Stimulated activated CD8-positive, alpha-beta memory T cell treated with anti-CD3 and anti-CD28 coated beads, Interleukin-7, amount 100 ng/mL, for 4 hours (primary cell): ENCODE results near the gene PTPRG.

Experiments used
- DNase-seq, 2 donors: peaks; one replicate each; pipeline ENCODE4 v3.0.0-alpha.2; 2020; ENCODE audit warnings: low read depth in 2 of 2

Gene PTPRG

GRCh38 chr3:62183087-62183486 lies 621.7 kb downstream of the PTPRG start:
- DNase-seq, result no peak

GRCh38 chr3:62183969-62184368 lies 622.6 kb downstream of the PTPRG start:
- DNase-seq, result no peak

GRCh38 chr3:62184559-62184958 lies 623.2 kb downstream of the PTPRG start:
- no peak for DNase-seq

DNA sequence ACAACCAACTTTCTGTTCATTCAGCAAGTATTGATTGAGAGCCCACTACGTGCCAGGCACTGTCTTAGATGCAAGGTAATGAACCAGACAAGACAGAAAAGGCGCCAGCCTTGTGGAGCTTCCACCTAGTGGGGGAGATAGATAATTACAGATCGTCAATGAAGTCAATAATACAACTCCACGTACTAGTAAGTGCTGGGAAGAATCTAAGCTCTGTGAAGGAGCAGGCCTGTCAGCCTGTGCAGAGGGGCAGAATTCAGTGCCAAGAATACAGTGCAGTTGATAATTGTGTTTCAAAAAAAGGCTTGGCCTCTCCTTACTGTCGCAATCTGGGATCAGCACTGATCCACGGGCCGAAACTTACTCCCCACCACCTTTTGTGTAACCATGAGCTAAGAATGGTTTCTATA lies 625.7 kb downstream of the PTPRG start:
- DNase-seq, result no peak

- peak; percentile 21 to 25 for DNase-seq
Observed at GRCh38 chr3:62188681-62189375, 627.5 kb downstream of the PTPRG start.

GRCh38 chr3:62189376-62189698 lies 628.0 kb downstream of the PTPRG start:
- no peak for DNase-seq

GRCh38 chr3:62192891-62193290 lies 631.5 kb downstream of the PTPRG start:
- DNase-seq, result no peak

DNA sequence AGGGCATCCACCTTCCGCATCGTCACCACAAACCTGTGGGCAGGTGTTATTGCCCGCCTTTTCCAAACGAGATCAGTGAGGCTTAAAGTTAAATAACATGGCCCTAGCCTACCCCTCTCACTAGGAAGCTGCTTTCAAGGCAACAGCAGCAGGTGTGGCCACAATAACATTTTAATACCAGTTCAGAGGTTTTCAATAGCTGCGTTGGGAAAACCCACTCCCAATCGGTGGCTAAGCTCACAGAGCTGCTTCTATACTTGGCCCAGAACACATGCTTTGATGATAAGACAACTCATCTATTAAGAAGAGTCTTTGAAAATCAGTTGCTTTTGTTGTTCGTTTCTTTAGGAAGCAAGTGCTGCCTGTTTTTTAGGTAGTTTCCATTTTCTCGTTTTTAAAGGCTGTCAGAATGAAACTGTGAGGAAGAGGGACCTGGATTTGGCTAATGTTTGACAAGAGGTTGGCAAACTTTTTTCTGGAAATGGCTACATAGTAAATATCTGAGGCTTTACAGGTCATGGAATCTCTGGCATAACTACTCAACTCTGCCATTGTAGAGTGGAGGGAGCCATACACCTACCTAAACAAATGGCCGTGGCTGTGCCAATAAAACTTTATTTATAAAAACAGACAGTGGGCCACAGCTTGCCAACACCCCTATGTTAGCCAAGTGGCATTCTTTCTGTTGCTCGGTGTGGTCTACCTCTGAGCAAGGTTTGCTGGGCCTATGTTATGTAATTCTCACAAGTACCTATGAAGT lies 632.4 kb downstream of the PTPRG start:
- DNase-seq, result no peak

DNA sequence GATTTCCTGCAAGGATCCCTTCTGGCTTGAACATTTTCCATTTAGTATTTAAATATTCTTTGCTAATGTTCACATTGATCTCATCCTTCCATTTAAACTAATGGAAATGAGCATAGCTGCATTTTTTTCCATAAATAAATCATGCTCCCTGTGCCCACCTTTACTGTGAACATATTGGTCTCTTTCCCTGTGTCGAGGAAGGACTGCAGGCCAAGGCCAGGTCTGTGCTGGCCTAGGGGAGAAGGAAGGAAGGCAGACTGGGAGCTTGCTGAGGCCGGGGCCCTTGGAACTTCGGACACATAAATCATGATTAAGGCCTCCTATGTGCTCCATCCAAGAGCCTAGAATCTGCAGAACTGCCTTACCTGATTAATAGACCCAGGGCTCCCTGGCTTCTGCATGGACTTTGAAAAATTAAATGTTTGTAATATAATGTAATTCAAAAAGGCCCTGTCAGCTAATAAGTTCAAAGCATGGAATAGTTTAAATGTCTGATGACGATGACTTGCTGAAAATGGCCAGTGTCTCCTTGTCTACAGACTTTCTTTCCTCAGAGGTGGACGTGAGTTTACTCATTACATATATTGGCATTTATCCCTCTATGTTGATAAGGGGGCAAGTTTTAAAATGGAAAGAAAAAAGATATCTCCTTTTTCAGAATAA lies 636.1 kb downstream of the PTPRG start:
- DNase-seq, result no peak

- no peak for DNase-seq
Observed at GRCh38 chr3:62199126-62199525, 637.8 kb downstream of the PTPRG start.

DNA sequence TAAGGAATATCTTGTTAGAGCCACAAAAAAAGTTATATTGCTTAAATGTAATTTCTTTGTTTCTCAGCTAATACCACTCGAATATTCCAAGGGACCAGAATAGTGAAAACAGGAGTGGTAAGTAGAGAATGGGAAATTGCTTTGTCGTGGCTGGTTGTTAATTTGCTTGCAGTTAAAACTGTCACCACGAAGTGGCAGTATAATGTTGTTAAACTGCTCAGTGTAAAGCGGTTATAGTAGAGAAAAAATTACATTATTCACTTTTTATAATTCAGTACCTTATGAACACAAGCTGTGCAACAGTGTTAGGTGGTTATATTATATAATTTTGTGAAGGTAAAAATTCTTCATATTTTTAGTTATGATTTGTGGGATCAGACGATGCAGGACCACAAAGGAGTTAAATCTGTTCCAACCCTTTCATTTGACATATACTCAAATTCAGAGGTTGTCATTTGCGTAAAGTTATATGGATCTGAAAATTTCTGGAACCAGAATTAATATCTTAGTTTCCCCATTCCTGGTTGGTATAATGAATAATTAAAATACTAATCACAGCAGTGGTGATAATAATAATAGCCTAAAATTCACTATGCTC lies 640.2 kb downstream of the PTPRG start:
- no peak for DNase-seq

DNA sequence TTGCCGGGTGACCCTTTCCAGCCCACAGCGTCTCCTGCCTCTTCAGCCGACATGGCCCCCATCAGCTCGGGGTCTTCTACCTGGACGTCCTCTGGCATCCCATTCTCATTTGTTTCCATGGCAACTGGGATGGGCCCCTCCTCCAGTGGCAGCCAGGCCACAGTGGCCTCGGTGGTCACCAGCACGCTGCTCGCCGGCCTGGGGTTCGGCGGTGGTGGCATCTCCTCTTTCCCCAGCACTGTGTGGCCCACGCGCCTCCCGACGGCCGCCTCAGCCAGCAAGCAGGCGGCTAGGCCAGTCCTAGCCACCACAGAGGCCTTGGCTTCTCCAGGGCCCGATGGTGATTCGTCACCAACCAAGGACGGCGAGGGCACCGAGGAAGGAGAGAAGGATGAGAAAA lies 641.8 kb downstream of the PTPRG start:
- no peak for DNase-seq

GRCh38 chr3:62203561-62203960 lies 642.2 kb downstream of the PTPRG start:
- DNase-seq, result no peak

DNA sequence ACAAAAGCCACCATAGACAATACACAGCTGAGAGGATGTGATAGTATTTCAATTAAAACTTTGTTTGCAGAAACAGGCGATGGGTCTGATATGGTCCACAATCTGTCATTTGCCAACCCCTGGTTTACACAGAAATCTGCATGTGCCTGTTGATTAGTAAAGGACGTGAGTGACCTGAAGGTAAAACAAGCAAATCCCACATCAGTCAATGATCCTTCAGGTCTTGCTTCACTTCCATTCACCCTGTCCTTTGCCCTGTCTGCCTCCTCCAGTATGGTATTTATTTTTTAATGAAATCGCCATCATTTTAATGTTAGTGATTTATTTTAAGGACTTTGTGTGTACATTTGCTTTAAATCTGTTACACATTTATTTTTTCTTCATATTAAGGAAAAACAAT lies 645.8 kb downstream of the PTPRG start:
- no peak for DNase-seq

DNA sequence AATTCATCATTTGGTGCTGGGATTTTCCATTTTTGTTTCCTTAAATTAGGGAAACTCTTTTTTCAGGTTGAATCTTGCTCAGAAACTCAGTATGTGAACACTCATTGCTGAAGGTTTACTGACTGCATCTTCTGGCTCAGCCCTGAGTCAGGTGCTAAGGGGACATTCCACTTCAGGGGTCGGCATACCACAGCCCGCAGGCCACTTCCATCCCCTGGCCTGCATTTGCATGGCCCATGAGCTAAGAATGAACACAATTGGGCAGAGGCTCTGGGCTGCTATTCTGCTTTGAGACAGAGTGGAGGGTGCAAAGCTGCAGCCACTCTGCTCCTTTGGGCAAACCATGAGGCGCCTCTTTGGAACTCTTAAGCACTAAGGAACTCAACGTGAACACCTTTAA lies 647.0 kb downstream of the PTPRG start:
- DNase-seq, result no peak

DNA sequence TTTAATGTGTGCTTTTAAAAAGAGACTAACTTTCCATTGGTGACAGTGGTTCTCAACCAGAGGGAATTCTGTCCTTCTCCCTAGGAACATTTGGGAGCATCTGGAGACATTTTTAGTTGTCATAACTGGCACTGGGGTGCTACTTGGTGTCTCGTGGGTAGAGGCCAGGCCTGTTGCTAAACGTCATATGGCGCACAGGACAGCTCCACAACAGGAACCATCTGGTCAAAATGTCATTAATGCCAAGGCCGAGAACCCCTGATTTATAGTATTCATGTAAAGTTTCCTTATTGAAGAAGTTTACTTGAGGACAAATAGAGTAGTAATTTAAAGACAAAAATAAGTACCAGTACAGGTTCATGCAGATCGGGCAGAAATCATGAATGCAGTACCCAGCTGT lies 647.7 kb downstream of the PTPRG start:
- DNase-seq, result no peak

- no peak for DNase-seq
Observed at GRCh38 chr3:62210011-62210410, 648.6 kb downstream of the PTPRG start.

GRCh38 chr3:62211675-62212429 lies 650.5 kb downstream of the PTPRG start:
- DNase-seq, result no peak

DNA sequence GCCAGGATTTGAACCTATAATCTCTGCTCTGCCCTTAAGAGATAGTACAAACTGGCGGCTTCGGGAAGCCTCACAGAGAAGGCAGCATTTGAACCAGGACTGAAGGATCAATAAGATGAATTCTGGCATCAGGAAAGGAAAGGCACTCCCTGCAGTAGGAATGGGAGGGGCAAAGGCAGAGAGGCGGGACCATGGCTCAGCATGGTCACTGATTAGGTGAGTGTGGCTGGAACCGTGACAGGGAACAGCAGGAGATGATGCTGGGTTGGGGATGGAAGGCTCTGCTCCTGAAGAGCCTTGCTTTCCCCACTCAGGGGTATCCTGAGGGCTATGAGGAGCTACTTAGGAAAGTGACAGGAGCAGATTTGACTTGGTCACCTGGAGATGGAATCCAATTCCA lies 653.5 kb downstream of the PTPRG start:
- no peak for DNase-seq

DNA sequence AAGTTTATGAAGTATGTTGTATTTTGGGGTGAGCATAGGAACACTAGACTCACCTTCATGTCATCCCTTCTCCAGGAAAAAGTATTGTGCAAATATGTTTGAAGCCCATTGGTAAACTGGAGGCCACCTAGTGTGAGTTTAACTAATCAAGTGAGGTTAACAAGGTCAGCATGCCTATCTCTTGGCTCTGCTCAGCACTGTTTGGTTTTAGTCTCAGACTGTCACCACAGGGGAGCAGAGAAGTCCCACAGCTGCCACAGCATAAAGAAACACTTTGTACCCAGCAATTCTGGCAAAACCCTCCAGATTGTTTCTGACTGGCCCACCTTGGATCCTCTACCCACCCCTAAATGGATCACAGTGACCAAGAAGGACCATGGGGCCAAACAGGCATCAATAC lies 659.2 kb downstream of the PTPRG start:
- DNase-seq, result no peak

DNA sequence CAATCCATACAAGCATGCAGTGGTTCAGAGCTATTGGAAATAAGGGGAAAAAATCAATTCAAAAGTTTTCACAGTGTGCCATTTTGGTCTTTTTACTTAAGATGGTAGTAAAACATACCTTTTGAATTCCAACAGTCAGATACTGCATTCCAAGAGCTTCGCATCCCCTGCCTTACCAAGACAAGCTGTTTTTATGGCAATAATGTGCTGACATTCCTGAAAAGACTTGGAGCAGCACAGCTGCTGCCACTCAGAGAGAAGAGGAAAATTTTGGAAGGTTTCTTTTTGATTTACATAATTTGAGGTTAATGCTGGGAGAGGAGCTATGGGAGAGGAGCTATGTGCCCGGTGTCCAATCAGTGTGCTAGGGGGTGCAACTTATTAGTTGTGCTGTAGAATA lies 663.7 kb downstream of the PTPRG start:
- no peak for DNase-seq
